HK-2 (cell line): Measurements from ENCODE around the gene SBF2.
"Not testable (repeated sequence)": the region's sequence is repeated elsewhere in the genome, so short reads cannot be mapped to it uniquely, and the experiment has no call there.

Experiments
- DNase-seq: peaks from one replicate; pipeline ENCODE4 v3.0.0-alpha.2; 2018; ENCODE audit not compliant: unreplicated experiment

Gene SBF2

GRCh38 chr11:10267821-10268220 is 26.2 kb downstream of the SBF2 start:
- no peak for DNase-seq

- DNase-seq = no peak
Measured at GRCh38 chr11:10265936-10266335, 28.1 kb downstream of the SBF2 start.

GRCh38 chr11:10264716-10265115 is 29.3 kb downstream of the SBF2 start:
- not testable (repeated sequence) for DNase-seq

- no peak for DNase-seq
Measured at GRCh38 chr11:10263929-10264328, 30.1 kb downstream of the SBF2 start.

- DNase-seq = no peak
Measured at GRCh38 chr11:10261821-10262220, 32.2 kb downstream of the SBF2 start.

- DNase-seq = no peak
Measured at GRCh38 chr11:10257478-10257877, 36.5 kb downstream of the SBF2 start.

- no peak for DNase-seq
Measured at GRCh38 chr11:10255388-10256125, 38.5 kb downstream of the SBF2 start.

GRCh38 chr11:10249448-10250131 is 44.4 kb downstream of the SBF2 start:
- not testable (repeated sequence) for DNase-seq

GRCh38 chr11:10247011-10247410 is 47.0 kb downstream of the SBF2 start:
- no peak for DNase-seq

- no peak for DNase-seq
Measured at GRCh38 chr11:10243896-10244575, 50.0 kb downstream of the SBF2 start.

- DNase-seq = no peak
Measured at GRCh38 chr11:10236840-10237239, 57.2 kb downstream of the SBF2 start.

- DNase-seq = no peak
Measured at GRCh38 chr11:10233581-10233980, 60.4 kb downstream of the SBF2 start.

- no peak for DNase-seq
Measured at GRCh38 chr11:10232756-10233155, 61.3 kb downstream of the SBF2 start.

GRCh38 chr11:10231803-10232202 is 62.2 kb downstream of the SBF2 start:
- DNase-seq = not testable (repeated sequence)

- DNase-seq = no peak
Measured at GRCh38 chr11:10225553-10225952, 68.5 kb downstream of the SBF2 start.

- DNase-seq = no peak
Measured at GRCh38 chr11:10222399-10222798, 71.6 kb downstream of the SBF2 start.

GRCh38 chr11:10221342-10221741 is 72.7 kb downstream of the SBF2 start:
- no peak for DNase-seq

- no peak for DNase-seq
Measured at GRCh38 chr11:10211470-10211869, 82.5 kb downstream of the SBF2 start.

- DNase-seq = no peak
Measured at GRCh38 chr11:10209326-10209725, 84.7 kb downstream of the SBF2 start.

- DNase-seq = no peak
Measured at GRCh38 chr11:10208131-10208575, 85.9 kb downstream of the SBF2 start.

- DNase-seq = no peak
Measured at GRCh38 chr11:10205928-10206327, 88.1 kb downstream of the SBF2 start.

GRCh38 chr11:10204021-10204420 is 90.0 kb downstream of the SBF2 start:
- no peak for DNase-seq

GRCh38 chr11:10201343-10201742 is 92.7 kb downstream of the SBF2 start:
- no peak for DNase-seq
